Measurements from ENCODE around the gene PHF2. TPM values are rescaled to one million over a fixed set of nuclear protein-coding genes. Genes with fewer than 3 reads are reported as not detected.

Gene PHF2
- total RNA-seq, 2 donors from 2014 or later, result 23.3 to 27.6 TPM

DNA sequence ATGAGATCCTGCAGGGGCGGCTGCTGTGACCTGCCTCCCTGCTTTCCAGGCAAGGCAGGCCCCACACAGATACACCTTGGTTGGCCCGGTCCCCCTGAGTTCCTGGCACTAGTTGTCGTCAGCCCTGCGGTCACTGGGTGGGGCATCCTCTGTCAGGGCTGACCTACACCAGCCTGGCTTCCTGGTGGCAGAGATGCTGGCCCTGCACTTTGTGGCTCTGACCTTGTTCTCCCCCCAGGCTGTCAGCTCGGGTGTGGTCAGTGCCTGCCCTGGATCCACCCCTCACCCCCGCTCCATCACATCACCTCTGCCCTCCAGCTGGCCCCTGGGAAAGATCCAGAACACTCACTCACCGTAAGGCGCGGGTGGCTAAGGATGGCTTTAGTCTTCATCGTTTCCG, 74.1 kb downstream of the PHF2 start:
- H3K36me3 Mint-ChIP-seq (ENCODE audit: insufficient read depth in 2 of 2), result no peaks in the 10 kb centered on the region
- H3K4me1 Mint-ChIP-seq (ENCODE audit: low read depth), result no peaks in the 10 kb centered on the region
- no peaks in the 10 kb centered on the region for H3K9me3 Mint-ChIP-seq
- H3K4me3 Mint-ChIP-seq, result no peak overlapping the region
- no peak for ATAC-seq (replicated peaks in 1 of 2)
- no peak for DNase-seq
- H3K27me3 Mint-ChIP-seq (ENCODE audit: low read depth), result no peaks in the 10 kb centered on the region
- no peak overlapping the region for H3K27ac Mint-ChIP-seq

DNA sequence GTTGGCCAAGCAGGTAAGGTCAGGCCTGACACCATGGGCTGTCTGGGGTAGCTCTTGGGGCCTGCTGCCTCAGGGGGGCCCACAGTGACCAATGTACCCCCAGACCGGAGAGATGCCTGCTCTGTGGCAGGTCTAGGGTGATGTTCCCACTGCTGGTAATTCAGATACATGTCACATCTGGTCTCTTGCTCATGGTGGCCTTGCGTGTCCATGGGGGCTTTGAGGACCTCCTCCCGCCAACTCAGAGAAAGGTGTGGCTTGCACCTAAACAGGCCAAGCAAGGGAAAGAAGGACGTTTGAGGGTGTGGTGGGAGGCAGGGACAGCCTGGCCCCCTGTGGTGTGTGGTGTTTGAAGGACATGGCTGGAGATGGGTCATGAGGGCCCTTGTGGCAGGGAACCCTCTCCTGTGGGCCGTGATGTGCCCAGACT, 75.2 kb downstream of the PHF2 start:
- DNase-seq (no peak), ATAC-seq (replicated peaks in 1 of 2) (no peak)
- no peaks in the 10 kb centered on the region for H3K36me3 Mint-ChIP-seq (ENCODE audit: insufficient read depth in 2 of 2)
- H3K27me3 Mint-ChIP-seq (ENCODE audit: low read depth), result no peaks in the 10 kb centered on the region
- H3K4me3 Mint-ChIP-seq, result no peak overlapping the region
- no peaks in the 10 kb centered on the region for H3K4me1 Mint-ChIP-seq (ENCODE audit: low read depth)
- H3K27ac Mint-ChIP-seq, result no peak overlapping the region
- H3K9me3 Mint-ChIP-seq, result no peaks in the 10 kb centered on the region

DNA sequence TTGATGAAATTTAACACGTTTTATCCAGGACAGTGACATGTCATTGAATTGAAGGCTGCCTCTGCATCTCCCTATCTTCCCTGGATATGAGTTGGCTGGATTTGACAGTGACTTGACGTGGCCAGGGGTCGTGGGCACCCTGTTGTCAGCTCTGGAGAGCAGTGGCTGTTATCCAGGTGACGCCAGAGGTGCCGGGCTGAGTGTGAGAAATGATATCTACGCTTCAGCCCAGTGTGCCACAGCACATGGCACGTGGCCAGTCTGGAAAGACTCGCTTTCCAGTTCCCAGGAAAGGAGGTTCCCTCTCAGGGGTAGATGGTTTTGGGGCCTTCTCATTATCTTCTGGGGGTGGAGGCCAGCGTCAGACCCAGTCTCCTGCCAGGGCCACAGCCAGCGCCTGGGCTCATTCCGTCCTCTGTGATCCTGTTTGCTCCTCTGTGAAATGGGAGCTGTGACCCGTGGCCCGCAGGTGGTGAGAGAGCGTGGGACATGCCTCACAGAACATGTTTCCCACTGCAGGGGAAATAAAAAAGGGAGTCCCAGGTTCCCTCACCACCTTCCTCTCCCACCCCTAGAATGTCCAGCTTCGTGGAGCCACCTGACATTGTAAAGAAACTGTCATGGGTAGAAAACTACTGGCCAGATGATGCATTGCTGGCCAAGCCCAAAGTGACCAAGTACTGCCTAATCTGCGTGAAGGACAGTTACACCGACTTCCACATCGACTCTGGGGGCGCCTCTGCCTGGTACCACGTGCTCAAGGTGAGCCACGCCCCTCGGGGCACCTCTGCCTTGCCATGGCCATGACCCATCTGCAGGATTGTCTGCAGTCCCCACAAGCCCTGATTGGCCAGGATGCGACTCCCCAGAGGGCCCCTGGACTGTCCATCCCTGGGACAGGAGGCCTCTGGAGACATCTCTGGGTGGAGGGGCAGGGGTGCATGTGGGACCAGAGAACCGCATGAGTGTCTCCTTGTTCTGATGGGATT, 76.5 kb downstream of the PHF2 start:
- Mint-ChIP-seq H3K4me1 (ENCODE audit: low read depth) (no peaks in the 10 kb centered on the region), H3K4me3 (no peak overlapping the region), H3K27ac (no peak overlapping the region), H3K27me3 (ENCODE audit: low read depth) (no peaks in the 10 kb centered on the region), H3K9me3 (no peaks in the 10 kb centered on the region), H3K36me3 (ENCODE audit: insufficient read depth in 2 of 2) (no peaks in the 10 kb centered on the region)
- no peak for DNase-seq
- no peak for ATAC-seq (replicated peaks in 1 of 2)

DNA sequence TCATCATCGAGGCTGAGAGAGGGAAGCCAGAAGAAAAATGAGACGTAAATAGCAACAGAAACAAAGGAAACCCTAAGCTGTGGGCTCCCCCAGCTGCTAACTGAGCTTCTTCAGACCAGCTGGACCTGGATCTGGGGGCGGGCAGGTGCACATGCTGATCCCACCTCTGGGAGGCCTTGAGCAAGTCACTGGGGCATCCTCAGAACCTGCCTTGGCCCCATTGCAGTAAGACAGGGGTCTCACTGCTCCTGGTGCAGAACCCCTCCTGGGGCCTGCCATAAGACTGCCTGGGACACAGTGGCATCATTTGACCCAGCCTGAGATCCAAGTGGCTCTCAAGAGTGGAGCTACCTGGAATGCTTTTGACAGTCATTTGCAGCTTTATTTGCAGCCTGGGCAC, 77.4 kb downstream of the PHF2 start:
- no peaks in the 10 kb centered on the region for H3K36me3 Mint-ChIP-seq (ENCODE audit: insufficient read depth in 2 of 2)
- no peak for ATAC-seq (replicated peaks in 1 of 2)
- H3K27me3 Mint-ChIP-seq (ENCODE audit: low read depth), result no peaks in the 10 kb centered on the region
- no peak overlapping the region for H3K27ac Mint-ChIP-seq
- no peaks in the 10 kb centered on the region for H3K9me3 Mint-ChIP-seq
- DNase-seq, result no peak
- H3K4me1 Mint-ChIP-seq (ENCODE audit: low read depth), result no peaks in the 10 kb centered on the region
- H3K4me3 Mint-ChIP-seq, result no peak overlapping the region

DNA sequence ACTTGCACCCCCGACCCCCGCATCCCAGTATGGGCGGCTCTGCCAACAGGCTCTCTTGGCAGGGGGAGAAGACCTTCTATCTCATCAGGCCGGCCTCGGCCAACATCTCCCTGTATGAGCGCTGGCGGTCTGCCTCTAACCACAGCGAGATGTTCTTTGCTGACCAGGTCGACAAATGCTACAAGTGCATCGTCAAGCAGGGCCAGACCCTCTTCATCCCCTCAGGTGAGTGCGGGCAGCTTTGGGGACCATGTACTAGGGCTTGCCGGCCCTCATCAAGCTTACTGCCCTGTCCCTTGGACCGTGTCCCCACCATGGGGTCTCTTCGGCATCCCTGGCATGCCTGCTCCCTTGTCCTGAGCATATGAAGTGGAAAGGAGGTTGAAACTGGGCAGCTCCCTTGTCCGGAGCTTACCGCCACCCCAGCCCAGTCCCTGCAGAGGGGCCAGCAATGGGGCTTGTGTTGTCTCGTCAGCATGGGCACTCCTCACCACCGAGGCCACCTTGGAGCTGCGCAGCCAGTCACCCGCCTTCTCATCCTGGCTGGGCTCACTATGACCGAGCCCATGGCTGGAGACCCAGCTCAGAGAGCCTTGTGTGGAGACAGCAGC, 78.1 kb downstream of the PHF2 start:
- no peak for DNase-seq
- ATAC-seq (replicated peaks in 1 of 2), result no peak
- Mint-ChIP-seq H3K4me1 (ENCODE audit: low read depth) (no peaks in the 10 kb centered on the region), H3K9me3 (no peaks in the 10 kb centered on the region), H3K4me3 (no peak overlapping the region), H3K27ac (no peak overlapping the region), H3K27me3 (ENCODE audit: low read depth) (no peaks in the 10 kb centered on the region), H3K36me3 (ENCODE audit: insufficient read depth in 2 of 2) (no peaks in the 10 kb centered on the region)

DNA sequence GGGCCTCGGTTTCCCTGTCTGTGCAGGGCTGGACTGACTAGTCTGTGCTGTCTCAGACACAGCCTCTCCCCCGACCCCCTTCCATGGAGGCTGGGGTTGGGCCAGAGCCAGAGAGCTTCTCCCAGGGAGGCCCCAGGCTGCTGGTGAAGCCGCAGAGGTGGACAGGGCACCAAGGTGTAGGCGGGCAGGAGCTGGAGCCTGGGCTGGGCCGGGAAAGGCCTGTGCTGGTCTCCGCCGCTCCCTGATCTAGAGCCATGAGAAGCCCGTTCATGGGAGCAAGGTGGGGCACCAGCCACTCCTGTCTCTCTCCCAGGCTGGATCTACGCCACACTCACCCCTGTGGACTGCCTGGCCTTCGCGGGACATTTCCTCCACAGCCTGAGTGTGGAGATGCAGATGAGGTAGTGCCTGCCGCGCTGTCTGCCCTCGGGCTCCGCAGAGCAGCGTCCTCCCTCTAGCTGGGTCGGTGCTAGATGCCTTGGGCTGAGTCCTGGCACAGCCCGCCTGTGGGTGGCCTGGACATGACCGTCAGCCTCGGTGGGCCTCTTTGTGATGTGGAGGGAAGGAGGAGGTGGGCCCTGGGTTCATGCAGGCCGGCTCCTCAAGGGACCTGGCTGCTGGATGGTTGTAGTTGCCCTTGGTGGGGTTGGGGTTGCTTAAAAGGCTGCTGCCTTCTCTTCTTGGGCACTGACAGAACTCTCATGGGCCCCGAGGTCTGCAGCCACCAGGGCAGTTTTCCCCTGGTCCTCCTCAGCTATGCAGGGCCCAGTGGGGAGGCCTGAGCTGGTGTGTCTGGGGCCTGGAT, 79.4 kb downstream of the PHF2 start:
- H3K4me3 Mint-ChIP-seq, result no peak overlapping the region
- ATAC-seq (replicated peaks in 1 of 2) (no peak), DNase-seq (no peak)
- no peaks in the 10 kb centered on the region for H3K4me1 Mint-ChIP-seq (ENCODE audit: low read depth)
- H3K27me3 Mint-ChIP-seq (ENCODE audit: low read depth), result no peaks in the 10 kb centered on the region
- H3K9me3 Mint-ChIP-seq, result no peaks in the 10 kb centered on the region
- H3K36me3 Mint-ChIP-seq (ENCODE audit: insufficient read depth in 2 of 2), result no peaks in the 10 kb centered on the region
- H3K27ac Mint-ChIP-seq, result no peak overlapping the region

DNA sequence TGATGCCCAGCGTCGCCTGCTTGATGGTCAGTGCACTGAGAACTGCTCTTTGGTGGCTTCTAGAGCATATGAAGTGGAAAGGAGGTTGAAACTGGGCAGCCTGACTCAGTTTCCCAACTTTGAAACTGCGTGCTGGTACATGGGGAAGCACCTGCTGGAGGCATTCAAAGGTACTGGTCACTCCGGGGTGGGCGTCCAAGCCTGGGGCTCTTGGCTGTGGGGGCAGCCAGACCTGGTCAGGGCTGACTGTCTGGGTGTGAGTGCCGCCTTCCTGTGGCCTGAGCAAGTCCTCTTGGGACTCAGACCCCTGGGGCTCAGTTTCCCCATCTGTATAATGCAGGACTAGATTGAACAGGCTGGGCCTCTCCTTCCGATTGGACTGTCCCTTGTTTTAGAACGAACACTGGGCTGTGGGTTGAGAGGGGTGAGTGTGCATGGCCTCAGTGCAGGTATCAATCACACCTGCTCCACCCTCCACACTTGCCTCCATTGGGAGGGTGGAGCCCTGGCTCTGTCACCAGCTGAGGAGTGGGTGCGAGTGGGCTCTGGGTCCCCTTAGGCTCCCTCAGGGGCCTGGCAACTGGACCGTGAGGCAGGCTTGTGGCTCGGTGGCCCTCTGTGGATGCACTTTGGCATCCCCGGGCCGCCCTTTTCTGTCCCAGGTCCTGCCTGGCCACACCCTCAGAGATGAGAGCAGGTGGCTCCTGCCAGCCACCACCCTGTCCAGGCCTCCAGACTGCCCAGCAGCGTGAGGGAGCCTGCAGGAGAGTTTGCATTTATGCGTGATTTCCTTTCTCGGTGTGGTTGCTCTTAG, 80.2 kb downstream of the PHF2 start:
- no peaks in the 10 kb centered on the region for H3K9me3 Mint-ChIP-seq
- no peaks in the 10 kb centered on the region for H3K36me3 Mint-ChIP-seq (ENCODE audit: insufficient read depth in 2 of 2)
- no peaks in the 10 kb centered on the region for H3K27me3 Mint-ChIP-seq (ENCODE audit: low read depth)
- no peak overlapping the region for H3K27ac Mint-ChIP-seq
- DNase-seq (no peak), ATAC-seq (replicated peaks in 1 of 2) (no peak)
- no peak overlapping the region for H3K4me3 Mint-ChIP-seq
- no peaks in the 10 kb centered on the region for H3K4me1 Mint-ChIP-seq (ENCODE audit: low read depth)

DNA sequence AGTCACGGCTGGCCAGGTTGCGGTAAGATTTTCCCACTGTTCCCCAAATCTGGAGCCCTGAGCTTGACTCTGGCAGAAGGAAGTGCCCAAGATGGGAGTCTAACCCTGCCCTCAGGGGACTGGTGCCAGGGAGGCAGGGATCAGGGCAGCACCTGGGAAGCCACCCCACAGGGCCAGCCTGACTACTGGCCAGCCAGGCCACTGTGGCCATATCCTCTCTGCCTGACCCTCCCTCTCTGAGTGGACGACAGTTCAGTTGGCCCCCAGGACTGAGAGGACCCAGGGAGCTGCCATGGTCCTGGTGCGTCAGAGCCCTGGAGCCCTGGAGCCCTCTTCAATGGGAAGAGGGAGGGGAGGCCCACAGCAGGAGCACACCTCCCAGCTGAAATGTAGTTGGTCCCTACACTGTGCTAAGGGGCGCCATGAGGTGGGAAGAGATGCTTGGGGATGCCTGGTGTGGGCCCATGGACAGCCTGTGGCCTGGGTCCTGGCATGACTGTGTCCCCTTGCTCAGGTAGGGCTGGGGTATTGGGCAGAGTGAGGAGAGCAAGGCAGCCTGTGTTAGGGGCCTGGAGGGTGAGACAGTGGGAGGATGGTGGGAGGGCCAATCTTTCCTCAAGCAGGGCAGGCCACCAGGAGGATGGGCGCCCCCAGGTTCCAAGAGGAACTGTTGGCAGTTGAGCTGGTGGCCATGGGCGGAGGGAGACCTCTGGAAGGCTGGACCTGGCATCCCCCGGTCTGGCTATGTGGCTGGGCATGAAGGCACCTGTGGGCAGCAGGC, 81.1 kb downstream of the PHF2 start:
- Mint-ChIP-seq H3K9me3 (no peaks in the 10 kb centered on the region), H3K4me1 (ENCODE audit: low read depth) (no peaks in the 10 kb centered on the region), H3K4me3 (no peak overlapping the region), H3K27ac (no peak overlapping the region), H3K36me3 (ENCODE audit: insufficient read depth in 2 of 2) (no peaks in the 10 kb centered on the region), H3K27me3 (ENCODE audit: low read depth) (no peaks in the 10 kb centered on the region)
- no peak for ATAC-seq (replicated peaks in 1 of 2)
- no peak for DNase-seq

DNA sequence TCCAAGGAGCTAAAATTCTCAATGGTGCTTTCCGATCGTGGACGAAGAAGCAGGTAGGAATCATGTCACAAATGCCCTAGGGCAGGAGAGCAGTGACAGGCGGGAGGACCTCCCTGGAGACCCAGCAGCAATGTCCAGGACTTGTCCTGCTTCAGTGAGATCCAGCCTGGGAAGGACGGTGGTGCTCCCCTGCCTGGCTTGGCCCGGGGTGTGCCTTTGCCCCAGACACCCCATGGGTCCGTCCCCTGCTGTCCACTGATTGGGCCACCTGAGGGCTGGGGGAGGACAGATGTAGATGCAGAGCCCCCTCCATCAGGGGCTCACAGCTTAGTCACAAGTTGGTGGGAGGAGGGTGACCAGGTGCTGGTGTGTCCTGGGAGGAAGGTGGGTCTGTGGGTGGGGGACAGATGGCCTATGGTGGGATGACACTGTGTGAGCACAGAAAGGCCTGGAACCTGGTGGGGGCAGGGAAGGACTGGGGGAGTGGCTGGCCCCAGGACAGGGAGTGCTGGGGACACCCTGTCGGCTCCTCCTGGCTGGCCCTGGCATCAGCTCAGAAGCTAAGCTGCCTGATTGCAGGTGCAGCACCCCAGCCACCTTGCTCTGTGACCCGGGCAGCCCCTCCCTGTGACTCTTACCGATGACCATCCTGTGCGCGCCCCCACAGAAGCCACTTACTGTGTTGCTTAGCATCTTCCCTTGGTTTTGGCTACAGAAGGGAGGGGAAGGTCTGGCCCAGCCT, 82.0 kb downstream of the PHF2 start:
- H3K27me3 Mint-ChIP-seq (ENCODE audit: low read depth), result no peaks in the 10 kb centered on the region
- no peaks in the 10 kb centered on the region for H3K36me3 Mint-ChIP-seq (ENCODE audit: insufficient read depth in 2 of 2)
- no peak for ATAC-seq (replicated peaks in 1 of 2)
- no peaks in the 10 kb centered on the region for H3K9me3 Mint-ChIP-seq
- H3K27ac Mint-ChIP-seq, result no peak overlapping the region
- no peaks in the 10 kb centered on the region for H3K4me1 Mint-ChIP-seq (ENCODE audit: low read depth)
- H3K4me3 Mint-ChIP-seq, result no peak overlapping the region
- DNase-seq, result no peak

DNA sequence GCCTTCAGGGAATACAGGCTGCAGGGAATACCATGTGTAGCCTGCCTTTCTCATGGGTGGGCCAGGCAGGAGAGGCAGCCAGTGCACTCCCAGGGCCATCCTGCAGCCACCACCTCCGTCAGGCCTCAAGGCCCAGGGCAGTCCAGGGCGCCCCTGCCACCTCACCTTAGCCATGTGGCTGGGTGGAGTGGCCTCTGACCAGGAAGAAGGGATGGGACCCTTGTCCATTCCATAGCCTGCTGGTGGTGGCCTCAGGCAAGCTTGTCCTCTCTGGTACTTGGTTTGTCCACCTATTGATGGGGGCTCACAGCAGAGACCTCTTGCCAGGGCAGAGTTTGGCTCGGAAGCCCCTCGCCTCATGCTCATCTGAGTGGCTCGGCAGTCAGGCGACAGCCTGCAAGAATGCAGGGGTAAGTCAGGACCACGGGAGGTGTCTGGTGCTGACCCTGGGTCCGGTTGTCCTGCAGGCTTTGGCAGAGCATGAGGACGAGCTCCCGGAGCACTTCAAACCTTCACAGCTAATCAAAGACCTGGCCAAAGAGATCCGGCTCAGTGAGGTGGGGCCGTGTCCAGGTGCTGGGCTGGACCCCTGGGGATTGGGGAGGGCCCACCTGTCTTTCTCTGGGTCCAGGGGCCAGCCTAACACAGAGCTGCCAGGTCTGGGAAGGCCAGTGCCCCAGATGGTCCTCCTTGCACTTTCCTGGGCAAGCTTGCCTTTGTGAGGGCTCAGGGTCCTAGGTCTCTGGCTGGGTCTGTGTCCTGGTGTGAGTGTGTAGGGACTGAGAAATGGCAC, 82.9 kb downstream of the PHF2 start:
- Mint-ChIP-seq H3K27me3 (ENCODE audit: low read depth) (no peaks in the 10 kb centered on the region), H3K4me3 (no peak overlapping the region), H3K4me1 (ENCODE audit: low read depth) (no peaks in the 10 kb centered on the region), H3K36me3 (ENCODE audit: insufficient read depth in 2 of 2) (no peaks in the 10 kb centered on the region), H3K27ac (no peak overlapping the region), H3K9me3 (no peaks in the 10 kb centered on the region)
- ATAC-seq (replicated peaks in 1 of 2), result no peak
- no peak for DNase-seq

DNA sequence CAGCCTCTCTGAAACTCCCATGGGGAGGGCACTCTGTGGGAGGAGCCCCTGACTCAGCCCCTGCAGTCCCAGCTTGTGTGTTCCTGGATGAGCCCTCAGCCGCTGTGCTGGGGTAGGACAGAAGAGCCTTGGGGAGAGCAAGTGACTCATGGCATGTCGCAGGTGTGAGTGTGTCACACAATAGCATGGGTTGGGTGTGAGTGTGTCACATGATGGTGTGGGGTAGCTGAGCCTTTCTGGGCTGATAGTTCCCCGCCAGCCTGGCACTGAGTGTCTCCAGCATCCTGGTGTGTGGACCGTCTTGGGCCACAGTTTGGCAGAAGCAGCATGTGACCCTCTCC, 83.4 kb downstream of the PHF2 start:
- H3K27me3 Mint-ChIP-seq (ENCODE audit: low read depth), result no peaks in the 10 kb centered on the region
- H3K4me1 Mint-ChIP-seq (ENCODE audit: low read depth), result no peaks in the 10 kb centered on the region
- no peak overlapping the region for H3K27ac Mint-ChIP-seq
- H3K4me3 Mint-ChIP-seq, result no peak overlapping the region
- ATAC-seq (replicated peaks in 1 of 2), result no peak
- no peaks in the 10 kb centered on the region for H3K9me3 Mint-ChIP-seq
- no peak for DNase-seq
- no peaks in the 10 kb centered on the region for H3K36me3 Mint-ChIP-seq (ENCODE audit: insufficient read depth in 2 of 2)
